Measurements from ENCODE around the gene UQCRC2. TPM values are rescaled to one million over a fixed set of nuclear protein-coding genes. Genes with fewer than 3 reads are reported as not detected.

Gene UQCRC2
- total RNA-seq, 1 donor from 2014 or later, result 231 TPM

DNA sequence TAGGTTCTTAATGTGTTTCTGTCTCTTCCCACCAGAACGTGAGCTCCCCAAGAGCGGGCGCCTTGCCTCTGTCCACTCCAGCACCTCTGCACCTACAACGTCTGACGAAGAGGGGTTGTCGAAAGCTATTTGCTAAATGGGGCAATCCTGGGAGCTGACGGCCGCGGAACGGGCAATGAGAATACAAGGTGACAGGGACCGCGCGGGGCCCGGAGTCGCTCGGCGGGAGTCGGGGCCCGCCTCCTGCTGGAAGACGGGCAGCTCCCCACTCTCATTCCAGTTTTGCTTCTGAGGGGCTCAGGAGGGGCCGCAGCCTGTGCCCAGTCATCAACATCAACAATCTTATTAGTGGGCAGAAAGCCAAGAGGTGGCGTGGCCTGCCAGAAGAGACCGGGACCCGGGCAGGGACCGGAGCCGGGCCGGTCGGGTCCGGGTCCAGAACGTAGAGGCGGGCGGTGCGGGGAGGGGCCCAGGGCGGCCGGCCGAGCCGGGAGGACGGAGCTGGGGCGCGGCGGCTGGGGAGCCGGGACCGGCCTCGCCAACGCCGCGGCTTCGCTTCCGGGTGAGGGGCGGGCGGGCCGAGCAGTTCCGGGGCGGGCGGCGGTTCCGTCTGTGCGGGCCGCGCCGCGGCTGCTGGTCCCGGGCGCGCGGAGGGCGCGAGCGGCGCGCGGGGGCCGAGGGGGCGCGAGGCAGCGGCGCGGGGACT lies 54.5 kb downstream of the UQCRC2 start, which contains the start of gene MOSMO:
TSS of gene MOSMO (plus strand) at position 603 of the 706 bp plus-strand sequence. CDS start 191 bp downstream, outside the sequence.
- TF ChIP-seq, protein P1, sequence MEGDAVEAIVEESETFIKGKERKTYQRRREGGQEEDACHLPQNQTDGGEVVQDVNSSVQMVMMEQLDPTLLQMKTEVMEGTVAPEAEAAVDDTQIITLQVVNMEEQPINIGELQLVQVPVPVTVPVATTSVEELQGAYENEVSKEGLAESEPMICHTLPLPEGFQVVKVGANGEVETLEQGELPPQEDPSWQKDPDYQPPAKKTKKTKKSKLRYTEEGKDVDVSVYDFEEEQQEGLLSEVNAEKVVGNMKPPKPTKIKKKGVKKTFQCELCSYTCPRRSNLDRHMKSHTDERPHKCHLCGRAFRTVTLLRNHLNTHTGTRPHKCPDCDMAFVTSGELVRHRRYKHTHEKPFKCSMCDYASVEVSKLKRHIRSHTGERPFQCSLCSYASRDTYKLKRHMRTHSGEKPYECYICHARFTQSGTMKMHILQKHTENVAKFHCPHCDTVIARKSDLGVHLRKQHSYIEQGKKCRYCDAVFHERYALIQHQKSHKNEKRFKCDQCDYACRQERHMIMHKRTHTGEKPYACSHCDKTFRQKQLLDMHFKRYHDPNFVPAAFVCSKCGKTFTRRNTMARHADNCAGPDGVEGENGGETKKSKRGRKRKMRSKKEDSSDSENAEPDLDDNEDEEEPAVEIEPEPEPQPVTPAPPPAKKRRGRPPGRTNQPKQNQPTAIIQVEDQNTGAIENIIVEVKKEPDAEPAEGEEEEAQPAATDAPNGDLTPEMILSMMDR (conservative IDR thresholded peaks at IDR 0.05), result peak; percentile 43
- H3K36me3 Mint-ChIP-seq, result peaks cover 4% of the 10 kb centered on the region
- H3K4me3 Mint-ChIP-seq, result peak within 1 kb of the TSS; percentile 89
- H3K9me3 Mint-ChIP-seq, result no peaks in the 10 kb centered on the region
- H3K27ac Mint-ChIP-seq, result peak within 1 kb of the TSS; percentile 71
- DNase-seq (ENCODE audit: extremely low spot score, unreplicated experiment), result peak; percentile 74
- H3K27me3 Mint-ChIP-seq, result peaks cover 22% of the 10 kb centered on the region
- H3K4me1 Mint-ChIP-seq (ENCODE audit: unreplicated experiment), result peaks cover 20% of the 10 kb centered on the region

DNA sequence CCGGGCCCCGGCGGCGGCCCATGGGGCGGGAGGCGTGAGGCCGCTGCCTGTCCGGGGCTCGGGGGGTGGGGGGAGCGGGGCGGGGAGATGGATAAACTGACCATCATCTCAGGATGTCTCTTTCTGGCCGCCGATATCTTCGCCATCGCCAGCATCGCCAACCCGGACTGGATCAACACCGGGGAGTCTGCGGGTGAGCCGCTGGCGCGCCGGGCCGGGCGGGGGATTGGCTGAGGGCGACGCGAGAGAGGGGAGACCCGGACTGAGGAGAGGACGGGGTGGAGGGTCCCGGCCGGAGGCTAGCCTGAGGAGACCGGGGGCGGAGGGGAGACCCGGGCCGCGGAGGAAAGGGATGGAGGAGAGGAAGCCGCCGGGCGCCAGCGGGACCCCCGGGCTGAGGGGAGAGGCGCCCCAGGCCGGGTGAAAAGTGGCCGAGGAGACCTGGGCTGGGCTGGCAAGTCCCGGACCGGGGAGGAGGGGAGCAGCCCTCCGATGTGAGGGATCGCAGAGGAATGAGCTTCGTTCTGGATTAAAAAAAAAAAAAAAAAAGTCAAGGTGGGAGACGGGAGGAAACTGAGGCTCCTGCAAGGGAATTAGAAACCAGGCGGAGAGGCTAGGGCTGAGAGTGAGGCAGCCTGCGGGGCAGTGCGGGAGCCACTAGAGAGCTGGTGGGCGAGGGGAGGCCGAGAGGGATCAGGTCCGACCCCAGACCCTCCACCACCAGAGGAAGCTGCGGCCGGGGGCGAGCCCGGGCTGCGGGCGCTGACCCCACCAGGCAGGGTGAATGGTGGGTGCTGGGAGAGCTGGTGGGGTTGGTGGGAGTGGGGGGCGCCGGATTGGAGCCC lies 55.3 kb downstream of the UQCRC2 start:
- TF ChIP-seq, protein P1 (conservative IDR thresholded peaks at IDR 0.05), result no peak
- Mint-ChIP-seq H3K27me3 (peaks cover 17% of the 10 kb centered on the region), H3K36me3 (peaks cover 4% of the 10 kb centered on the region), H3K27ac (no peak overlapping the region), H3K4me3 (peak overlapping the region; percentile 89), H3K9me3 (no peaks in the 10 kb centered on the region), H3K4me1 (ENCODE audit: unreplicated experiment) (peaks cover 20% of the 10 kb centered on the region)
- peak; percentile 71 for DNase-seq (ENCODE audit: extremely low spot score, unreplicated experiment)

DNA sequence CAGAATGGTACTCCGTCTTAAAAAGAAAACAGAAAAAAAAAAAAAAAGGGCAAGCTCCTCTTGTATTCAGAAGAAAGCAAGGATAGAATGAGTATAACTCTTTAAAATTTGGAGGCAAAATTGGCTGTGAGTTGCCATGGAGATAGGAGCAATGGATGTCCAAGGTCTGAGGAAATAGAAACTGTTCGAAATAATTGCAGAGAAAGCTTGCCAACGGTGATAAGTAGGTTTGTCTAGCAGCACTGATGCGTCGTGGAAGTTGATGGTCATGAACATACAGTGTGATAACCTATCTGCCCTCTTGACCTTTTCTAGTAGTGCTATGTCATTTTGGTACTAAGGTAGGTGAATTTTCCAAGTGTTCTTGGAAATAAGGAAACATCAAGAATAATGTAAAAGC lies 57.7 kb downstream of the UQCRC2 start:
- H3K27me3 Mint-ChIP-seq, result peaks cover 5% of the 10 kb centered on the region
- H3K9me3 Mint-ChIP-seq, result no peaks in the 10 kb centered on the region
- no peak overlapping the region for H3K4me3 Mint-ChIP-seq
- no peak for DNase-seq (ENCODE audit: extremely low spot score, unreplicated experiment)
- peaks cover 4% of the 10 kb centered on the region for H3K36me3 Mint-ChIP-seq
- H3K27ac Mint-ChIP-seq, result no peak overlapping the region
- TF ChIP-seq, protein P1 (conservative IDR thresholded peaks at IDR 0.05), result no peak
- peaks cover 20% of the 10 kb centered on the region for H3K4me1 Mint-ChIP-seq (ENCODE audit: unreplicated experiment)

DNA sequence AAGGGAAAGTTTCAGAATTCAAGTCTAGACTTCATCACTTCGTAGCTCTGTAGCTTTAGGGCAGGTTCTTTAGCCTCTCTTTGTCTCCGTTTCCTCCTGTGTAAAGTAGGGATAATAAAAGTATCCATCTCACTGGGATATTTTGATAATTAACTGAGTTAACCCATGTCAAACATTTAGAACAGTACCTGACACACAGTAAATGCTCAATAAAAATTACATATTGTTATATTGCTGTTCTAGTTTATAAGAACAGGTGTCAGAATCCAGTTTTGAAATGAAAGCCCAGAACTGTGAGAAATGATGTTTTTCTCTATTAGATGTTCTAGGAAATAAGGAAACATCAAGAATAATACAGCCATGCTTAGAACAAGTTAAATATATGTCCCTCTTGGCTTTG lies 59.1 kb downstream of the UQCRC2 start:
- TF ChIP-seq, protein P1 (conservative IDR thresholded peaks at IDR 0.05), result no peak
- H3K27ac Mint-ChIP-seq, result no peak overlapping the region
- DNase-seq (ENCODE audit: extremely low spot score, unreplicated experiment), result no peak
- peaks cover 13% of the 10 kb centered on the region for H3K4me1 Mint-ChIP-seq (ENCODE audit: unreplicated experiment)
- peaks cover 1% of the 10 kb centered on the region for H3K27me3 Mint-ChIP-seq
- H3K36me3 Mint-ChIP-seq, result peaks cover 4% of the 10 kb centered on the region
- no peaks in the 10 kb centered on the region for H3K9me3 Mint-ChIP-seq
- H3K4me3 Mint-ChIP-seq, result no peak overlapping the region

DNA sequence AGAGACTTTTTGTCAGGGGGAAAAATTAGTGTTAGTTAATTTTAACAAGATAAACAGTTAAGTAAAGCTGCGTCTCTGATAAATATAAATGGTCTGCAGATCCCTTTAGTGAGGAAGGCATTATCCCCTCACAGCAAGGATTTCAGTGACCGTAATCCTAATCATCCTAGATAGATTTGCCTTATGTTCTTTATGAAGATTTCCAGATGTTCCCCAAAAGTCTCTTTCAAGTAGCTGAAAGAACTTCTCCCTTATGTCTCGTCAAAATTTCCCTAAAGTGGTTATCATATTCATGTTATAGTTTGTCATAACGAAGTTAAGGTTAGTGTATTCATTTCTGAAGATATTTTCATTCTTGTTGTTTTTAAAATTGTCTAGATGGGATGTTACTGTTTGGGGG lies 60.3 kb downstream of the UQCRC2 start:
- TF ChIP-seq, protein P1 (conservative IDR thresholded peaks at IDR 0.05), result no peak
- Mint-ChIP-seq H3K4me1 (ENCODE audit: unreplicated experiment) (peaks cover 18% of the 10 kb centered on the region), H3K27ac (no peak overlapping the region), H3K4me3 (no peak overlapping the region), H3K9me3 (no peaks in the 10 kb centered on the region), H3K36me3 (peaks cover 4% of the 10 kb centered on the region), H3K27me3 (no peaks in the 10 kb centered on the region)
- no peak for DNase-seq (ENCODE audit: extremely low spot score, unreplicated experiment)

Measured in type B pancreatic cell (in vitro differentiated cells).